Measurements from ENCODE around the gene HSD11B1.
"Not testable (repeated sequence)": the region's sequence is repeated elsewhere in the genome, so short reads cannot be mapped to it uniquely, and the experiment has no call there.

- not testable (repeated sequence) for TF ChIP-seq CTCF (conservative IDR thresholded peaks at IDR 0.05; ENCODE audit: low read length); EZH2phosphoT487 (IDR thresholded peaks at IDR 0.05; ENCODE audit: borderline replicate concordance)
Measured at GRCh38 chr1:209700686-209701085, 4.0 kb upstream of the HSD11B1 start.

Data from Loucy (cell line).